HG03457 (cell line): ENCODE results near the gene KRTAP21-1.
"Not testable (repeated sequence)": the region's sequence is repeated elsewhere in the genome, so short reads cannot be mapped to it uniquely, and the experiment has no call there.

Experiments used
- ATAC-seq: cut with Tn5 transposase; IDR thresholded peaks from one replicate; pipeline ENCODE4 v1.9.1; 2021; ENCODE audit warnings: moderate number of reproducible peaks; ENCODE audit not compliant: unreplicated experiment

Gene KRTAP21-1

DNA sequence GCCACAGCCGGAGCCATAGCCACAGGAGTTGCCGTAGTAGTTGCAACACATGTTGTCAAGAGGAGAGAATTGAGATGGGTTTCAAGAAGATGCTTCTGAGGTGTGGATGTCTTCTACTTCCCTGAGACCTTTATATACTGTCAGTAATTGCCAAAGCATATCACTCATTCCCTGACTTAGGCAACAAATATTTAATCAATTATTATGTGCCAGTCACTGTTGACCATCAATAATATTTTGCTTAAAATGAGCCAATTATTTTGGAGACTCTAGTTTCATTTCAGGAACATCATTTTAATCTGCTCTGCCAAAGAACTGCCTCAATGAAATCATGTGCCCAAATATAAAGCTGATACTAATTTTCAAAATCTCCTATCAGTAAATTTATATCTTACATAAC, at the start of gene KRTAP21-1:
KRTAP21-1 (minus strand) TSS at position 101 of the 400 bp plus-strand sequence; CDS start at position 51, 50 bp downstream.
- ATAC-seq, result not testable (repeated sequence)

DNA sequence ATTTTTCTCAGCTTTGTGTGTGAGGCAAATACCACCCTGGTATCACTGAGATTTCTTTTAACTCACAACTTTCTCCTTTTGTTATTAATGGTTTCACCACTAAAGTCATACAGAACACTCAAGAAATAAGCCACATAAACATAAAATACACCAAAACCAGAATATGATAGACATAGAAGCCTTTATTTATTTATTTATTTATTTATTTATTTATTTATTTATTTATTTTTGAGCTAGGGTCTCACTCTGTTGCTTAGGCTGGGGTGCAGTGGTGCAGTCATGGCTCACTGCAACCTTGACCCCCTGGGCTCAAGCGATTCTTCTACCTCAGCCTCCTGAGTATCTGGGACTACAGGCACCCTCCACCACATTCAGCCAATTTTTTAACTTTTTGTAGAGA, 45.4 kb upstream of the KRTAP21-1 start:
- ATAC-seq, result no peak

DNA sequence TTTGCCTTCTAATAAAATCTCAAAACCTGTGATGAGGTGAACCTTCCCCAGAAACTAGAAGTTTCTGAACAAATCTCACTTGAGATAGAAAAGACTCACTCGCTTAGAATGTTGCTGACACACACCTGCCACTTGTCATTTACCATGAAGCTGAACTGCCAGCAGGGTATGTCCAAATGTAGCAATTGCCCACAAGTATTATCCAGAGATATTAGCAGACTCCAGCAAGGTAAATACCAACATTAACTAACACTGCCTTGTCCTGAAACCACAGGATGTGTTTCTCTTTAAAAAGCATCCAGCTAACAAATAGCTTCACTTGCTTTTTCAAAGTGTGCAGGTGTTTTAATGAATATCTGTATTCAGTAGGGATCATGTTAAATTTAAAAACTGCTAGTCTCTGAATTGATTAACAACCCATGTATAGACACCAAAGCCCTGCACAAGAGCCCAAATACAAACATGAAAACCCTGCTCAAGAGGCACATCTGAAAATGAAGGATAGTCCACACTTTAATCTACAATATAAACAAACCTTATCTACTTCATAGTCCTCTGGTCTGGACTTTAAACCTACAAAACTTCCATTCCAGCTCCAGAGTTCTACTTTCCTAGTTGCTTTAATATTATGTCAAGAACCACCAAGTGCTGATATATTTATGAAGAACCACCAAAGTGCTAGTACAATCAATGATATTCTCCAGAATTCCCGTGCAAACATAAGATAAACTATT, 38.5 kb upstream of the KRTAP21-1 start:
- no peak for ATAC-seq

DNA sequence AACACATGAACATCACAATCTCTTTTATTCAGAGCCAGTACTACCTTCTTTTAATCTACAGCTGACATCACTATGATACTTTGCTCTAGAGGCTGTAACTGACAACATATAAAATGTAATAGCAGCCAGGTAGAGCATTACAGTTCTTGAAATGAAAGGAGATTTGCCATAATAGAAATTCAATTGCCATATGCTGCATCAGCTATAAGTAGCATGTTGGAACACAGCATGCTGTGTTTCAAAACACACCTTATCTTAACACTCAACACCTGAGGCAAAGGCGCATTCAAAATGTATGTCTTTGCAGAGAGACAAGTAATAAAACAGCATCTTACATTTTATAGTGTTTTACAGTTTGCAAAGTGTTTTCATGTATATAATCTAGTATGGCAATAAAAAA, 24.0 kb upstream of the KRTAP21-1 start:
- ATAC-seq, result no peak

DNA sequence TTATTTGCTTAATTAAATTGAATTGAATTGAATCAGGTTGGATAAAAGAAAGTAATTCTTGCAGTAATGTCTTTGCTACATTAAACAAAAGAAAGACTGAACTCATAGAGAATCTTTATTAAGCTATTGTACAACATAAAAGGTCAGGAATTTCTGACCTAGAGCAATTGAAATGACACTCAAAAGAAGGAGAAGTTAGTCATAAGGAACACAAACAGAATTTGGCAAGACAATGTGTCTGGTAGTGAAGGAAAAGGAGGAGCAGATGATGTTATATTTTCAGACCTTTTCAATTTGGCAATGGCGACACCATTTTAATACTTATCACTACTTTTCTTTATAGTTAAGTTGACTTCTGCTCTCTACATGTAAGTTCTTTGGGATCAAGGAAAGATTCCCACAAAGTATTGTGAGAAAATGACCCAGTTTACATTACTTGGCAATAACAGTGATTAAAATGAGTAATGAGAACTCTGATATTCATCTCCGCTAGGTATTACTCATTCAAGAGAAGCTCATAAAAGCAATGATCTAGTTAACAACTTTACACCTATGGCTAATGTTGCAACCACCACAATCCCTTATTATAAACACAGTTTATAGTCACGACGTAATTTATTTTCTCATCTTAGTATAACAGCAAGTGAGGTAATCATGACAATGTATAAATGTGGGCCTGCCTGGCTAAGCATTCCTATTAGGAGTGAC, 14.7 kb upstream of the KRTAP21-1 start:
- ATAC-seq, result no peak

DNA sequence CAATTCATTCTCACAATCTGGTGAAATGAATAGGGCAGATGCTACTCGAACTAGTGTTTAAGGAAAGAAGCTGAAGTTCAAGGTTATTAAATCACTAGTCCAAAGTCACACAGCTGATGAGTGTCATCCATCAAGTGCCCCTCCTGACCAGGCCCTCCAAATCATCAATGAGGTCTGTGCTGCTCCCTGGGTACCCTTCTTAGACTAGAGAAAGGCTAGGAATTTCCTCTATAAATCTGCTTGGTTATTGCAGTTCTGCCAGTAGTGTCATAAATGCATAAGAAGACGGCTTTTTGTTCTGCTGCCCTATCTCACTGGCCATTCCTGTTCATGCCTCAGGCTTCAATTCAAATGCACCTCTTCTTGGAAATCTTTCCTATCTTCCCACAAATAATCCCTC, 5.5 kb upstream of the KRTAP21-1 start:
- no peak for ATAC-seq

DNA sequence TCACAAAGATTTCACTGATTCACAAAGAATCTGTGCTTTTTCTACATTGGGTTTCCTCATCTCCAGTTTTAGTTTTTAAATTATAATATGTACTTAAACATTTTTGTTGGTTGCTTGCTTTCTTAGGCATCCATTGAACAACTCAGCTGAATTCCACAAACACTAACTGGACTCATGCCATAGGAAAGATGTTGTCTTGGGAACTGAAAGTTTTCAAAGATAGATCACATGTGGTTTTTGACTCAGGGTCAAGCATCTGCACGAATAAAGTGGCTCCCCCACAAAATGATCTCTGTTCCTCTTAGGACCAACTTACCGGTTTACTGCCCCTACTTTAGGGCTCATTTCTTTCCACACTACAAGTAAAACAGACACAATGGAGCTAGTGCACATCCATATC, 3.1 kb upstream of the KRTAP21-1 start:
- ATAC-seq, result no peak

DNA sequence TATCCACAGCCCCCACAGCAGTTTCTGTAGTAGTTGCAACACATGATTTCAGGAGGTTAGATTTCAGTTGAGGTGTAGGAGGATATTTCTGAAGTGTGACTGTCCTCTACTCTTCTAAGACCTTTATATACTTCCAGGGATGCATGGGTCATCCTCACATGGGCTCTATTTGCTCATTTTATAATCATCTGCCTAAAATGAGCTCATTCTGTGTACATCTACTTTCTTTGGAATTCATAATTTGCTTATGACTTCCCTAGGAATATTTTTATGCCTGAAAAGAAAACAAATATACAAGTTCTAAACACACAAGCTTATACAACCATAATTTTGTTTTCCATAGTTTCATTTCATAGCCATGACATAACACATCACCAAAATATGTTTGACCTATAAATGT, 8.1 kb downstream of the KRTAP21-1 start, which contains the start of gene KRTAP21-2:
KRTAP21-2 (minus strand) TSS at position 101 of the 400 bp plus-strand sequence; CDS start at position 44, 57 bp downstream.
- ATAC-seq, result no peak

DNA sequence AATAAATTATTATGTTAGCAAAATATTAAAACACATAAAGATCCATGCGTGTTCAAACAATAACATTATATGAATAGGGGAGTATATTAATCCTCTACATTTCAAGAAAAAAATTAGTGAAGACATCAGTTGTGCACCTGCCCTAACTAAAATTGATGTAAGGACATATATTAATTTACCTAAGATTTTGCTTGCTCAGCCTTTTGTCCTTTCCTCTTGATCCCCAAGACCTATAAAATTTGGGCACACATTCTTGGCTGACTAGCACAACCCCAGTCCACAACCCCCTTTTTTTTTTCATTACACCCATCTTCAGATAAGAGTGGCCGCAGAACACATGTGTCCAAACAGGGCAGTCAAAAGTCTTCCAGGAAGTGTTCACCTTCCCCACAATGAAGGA, 14.8 kb downstream of the KRTAP21-1 start:
- ATAC-seq, result no peak

DNA sequence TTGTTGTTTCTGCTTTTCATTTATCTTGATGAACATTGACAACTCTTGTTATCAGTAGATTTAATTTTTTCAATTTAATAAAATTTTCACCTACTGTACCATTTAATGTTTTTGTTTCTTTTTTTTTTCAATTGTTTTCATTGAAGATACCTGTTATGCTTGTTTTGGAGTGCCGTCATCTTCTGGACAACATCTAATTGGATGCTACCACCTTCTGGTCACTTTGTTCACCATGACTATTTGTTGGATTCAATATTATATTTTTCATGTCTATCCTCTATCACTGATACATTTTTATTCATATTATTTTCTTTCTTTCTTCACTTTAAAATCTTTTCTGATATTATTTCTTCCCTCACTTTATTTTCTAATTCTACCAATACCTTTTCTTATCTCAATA, 22.2 kb downstream of the KRTAP21-1 start:
- no peak for ATAC-seq

DNA sequence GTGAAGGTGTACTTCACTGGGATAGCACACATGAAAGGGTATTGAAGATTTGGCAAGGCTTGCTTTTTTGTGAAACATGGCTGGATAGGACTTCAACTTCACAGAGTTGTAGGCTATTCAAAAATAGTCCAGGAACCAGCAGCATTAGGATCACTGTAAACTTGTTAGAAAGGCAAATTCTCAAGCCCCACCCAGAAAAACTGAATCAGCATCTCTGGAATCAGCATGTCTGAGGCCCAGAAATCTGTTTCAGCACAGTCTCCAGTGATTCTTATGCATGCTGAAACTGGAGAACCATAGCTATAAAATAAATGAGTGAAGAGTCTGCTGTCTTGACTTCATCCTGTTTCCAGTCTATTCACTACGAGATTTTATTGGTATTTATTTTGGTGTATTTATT, 28.5 kb downstream of the KRTAP21-1 start:
- no peak for ATAC-seq

DNA sequence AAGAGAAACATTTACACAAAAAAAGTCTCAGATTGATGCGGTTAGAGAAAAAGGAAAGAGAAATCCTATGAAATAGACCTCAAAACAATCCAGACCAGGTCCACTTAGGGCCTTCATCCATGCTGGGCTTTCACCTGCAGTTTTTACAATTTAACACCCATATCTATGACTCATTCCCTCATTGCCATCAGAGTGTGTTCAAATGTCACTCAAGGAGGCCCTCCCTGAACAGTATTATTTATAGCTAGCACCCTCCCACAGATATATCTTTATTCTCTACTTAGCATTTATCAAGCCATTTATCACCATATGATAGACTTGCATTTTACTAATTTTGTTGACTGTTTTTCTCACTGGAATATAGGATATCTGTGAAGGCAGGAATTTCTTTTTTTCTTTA, 35.8 kb downstream of the KRTAP21-1 start:
- no peak for ATAC-seq

DNA sequence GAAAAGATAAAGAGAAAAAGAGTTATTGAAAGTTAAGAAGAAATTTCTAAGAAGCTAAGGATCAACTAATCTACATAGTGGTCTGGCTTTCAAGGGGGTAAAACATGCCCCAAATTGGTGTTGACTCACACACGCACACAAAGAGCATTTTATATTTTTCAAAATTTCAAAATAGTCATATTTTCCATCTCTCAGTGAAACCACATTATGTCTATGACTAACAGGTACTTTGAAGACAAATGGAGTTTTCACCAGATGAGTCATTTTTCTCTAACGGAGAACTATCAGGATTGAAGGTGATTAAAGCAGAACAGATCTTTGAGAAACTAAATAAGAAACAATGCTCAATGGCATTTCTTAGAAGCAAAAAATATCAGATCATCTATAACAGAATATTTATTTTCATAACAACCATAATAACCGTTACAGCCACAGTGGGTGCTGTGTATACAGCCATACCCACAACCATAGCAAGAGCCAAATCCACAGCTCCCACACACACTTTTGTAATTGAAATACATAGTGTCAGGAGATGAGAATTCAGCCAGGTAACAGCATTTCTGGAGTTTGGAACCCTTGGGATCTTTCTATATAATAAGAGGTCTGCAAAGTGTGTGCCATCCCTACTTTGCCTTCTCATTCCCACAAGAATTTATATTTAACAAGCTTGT, 36.9 kb downstream of the KRTAP21-1 start, which contains the start of gene KRTAP21-3:
KRTAP21-3 (minus strand) TSS at position 539 of the 671 bp plus-strand sequence; CDS start at position 521, 18 bp downstream.
- no peak for ATAC-seq

DNA sequence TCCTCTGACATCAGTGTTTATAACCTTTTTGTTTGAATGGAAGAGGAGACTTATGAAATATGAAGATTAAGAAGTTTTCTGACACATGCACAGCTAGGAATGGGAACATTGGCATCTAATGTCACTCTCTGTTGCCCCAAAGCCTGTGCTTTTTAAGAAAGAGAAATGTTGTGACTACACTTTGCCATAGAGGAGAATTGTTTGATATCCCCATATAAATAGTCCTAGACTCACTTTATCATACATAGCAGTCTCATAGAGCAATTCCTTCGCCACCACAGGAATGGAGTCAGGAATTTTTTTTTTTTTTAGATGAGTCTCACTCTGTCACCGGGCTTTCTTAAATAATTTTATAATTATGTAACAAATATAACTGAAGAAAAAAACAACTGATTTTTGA, 38.1 kb downstream of the KRTAP21-1 start:
- ATAC-seq, result no peak

DNA sequence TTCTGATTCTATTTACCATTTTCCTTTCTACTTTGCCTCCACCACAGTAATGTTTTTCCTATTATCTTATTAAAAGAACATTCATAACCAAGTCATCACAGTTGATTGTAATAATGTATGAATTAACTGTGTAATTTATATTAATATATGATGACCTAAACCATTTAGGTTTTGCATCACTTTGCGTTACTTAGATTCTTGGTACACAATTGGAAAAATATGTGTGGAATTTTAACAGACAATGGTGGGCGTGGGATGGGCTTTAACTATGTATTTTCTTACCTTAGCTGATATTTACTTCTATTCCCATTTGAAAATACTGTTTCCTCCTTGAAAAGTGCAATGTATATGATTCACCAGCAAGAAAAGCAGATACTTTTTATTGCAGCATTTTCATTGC, 40.3 kb downstream of the KRTAP21-1 start:
- ATAC-seq, result no peak

DNA sequence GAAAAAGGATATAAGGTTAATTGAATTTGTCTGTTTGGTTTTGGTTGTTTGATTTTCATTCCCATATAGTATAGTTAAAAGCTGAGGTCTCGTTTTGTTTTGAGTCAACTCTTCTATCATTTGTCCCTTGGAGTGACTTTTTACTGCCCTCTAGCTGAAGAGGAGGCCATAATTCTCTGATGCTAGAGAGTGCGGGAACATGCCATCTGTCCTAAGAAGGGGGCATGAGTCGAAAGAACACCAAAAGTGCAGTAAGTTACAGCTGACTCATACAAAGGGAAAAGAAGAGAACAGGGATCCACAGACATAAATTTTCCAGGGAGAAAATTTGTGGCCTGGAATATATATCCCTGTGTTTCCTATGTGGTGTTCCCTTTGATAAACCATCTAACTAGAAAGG, 40.8 kb downstream of the KRTAP21-1 start:
- ATAC-seq, result no peak

DNA sequence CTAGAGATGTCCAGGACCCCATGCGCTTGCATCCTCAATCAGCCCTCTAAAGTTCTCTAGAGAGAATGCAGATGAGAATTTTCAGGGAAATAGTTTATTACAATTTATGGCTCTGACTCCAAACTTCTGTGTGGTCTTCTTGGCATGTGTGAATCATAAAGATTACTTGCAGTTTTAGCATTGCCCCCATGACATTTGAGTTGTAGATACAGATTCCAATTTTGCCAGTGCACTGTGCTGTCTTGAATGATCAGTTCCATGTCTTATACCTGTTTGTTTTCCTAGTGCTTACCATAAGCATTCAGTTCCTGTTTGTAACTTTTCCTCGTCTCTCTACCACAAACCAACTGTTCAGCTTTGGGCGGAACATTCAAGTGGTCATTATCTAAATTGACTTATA, 41.5 kb downstream of the KRTAP21-1 start:
- no peak for ATAC-seq

DNA sequence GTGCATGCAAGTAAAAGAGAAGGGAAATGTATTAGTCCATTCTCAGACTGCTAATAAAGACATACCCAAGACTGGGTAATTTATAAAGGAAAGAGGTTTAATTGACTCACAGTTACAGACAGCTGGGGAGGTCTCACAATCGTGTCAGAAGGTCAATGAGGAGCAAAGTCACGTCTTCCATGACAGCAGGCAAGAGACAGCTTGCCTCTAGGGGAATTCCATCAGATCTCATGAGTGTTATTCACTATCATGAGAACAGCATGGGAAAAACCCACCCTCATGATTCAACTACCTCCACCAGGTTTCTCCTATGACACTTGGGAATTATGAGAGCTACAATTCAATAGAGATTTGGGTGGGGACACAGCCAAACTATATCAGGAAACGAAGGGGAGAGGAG, 44.7 kb downstream of the KRTAP21-1 start:
- no peak for ATAC-seq

DNA sequence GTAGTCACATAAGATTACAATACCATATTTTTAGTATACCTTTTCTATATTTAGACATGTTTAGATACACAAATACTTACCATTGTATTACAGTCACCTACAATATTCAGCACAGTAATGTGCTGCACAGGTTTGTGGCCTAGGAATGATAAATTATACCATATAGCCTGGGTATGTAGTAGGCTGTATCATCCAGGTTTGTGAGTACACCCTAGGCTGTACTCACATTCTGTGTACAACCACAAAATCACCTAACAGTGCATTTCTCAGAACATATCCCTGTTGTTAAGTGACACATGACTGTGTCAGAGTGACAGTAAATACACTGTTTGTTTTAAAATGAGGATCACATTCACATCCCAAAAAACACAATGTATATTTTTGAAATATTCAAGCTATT, 47.8 kb downstream of the KRTAP21-1 start:
- ATAC-seq, result no peak
